SK-N-SH treated with all-trans-retinoic acid at 6 μM for 48 hours (cell line): ENCODE measurements around the gene EXOC3.

ENCODE experiments used
- ATAC-seq: fragments of 200-7000 bp; cut with Tn5 transposase; 3 replicates; pipeline ENCODE4 v1.9.1; 2020; ENCODE audit warnings: mild to moderate bottlenecking, moderate library complexity
- BACH2 ChIP-seq: fragments of 250-450 bp; sonication (Bioruptor Pico); IDR thresholded peaks from 2 replicates; pipeline ENCODE4 v1.9.0; 2021; ENCODE audit warnings: mild to moderate bottlenecking, borderline replicate concordance
- CSDC2 ChIP-seq: fragments of 250-450 bp; sonication (Bioruptor Pico); IDR thresholded peaks from 2 replicates; pipeline ENCODE4 v1.5.0; 2020; ENCODE audit warnings: mild to moderate bottlenecking, moderate library complexity
- GLIS3 ChIP-seq: fragments of 250-450 bp; sonication (Bioruptor Pico); IDR thresholded peaks from 2 replicates; pipeline ENCODE4 v1.5.0; 2020; ENCODE audit warnings: mild to moderate bottlenecking, moderate library complexity
- OSR1 ChIP-seq: fragments of 250-450 bp; sonication (Bioruptor Pico); IDR thresholded peaks from 2 replicates; pipeline ENCODE4 v1.8.0; 2022; ENCODE audit warnings: moderate library complexity, mild to moderate bottlenecking, inconsistent platforms
- PPARA ChIP-seq: fragments of 250-450 bp; sonication (Bioruptor Pico); IDR thresholded peaks from 2 replicates; pipeline ENCODE4 v1.5.0; 2020; ENCODE audit warnings: mild to moderate bottlenecking, borderline replicate concordance
- RARB ChIP-seq: fragments of 250-450 bp; sonication (Bioruptor Pico); IDR thresholded peaks from 2 replicates; pipeline ENCODE4 v1.8.0; 2021; ENCODE audit warnings: mild to moderate bottlenecking, moderate library complexity
- TCF4 ChIP-seq: fragments of 250-450 bp; sonication (Bioruptor Pico); IDR thresholded peaks from 2 replicates; pipeline ENCODE4 v1.8.0; 2021; ENCODE audit warnings: mild to moderate bottlenecking, moderate library complexity, borderline replicate concordance
- TOX ChIP-seq: fragments of 250-450 bp; sonication (Bioruptor Pico); IDR thresholded peaks from 2 replicates; pipeline ENCODE4 v1.8.0; 2021; ENCODE audit warnings: mild to moderate bottlenecking, moderate library complexity, borderline replicate concordance
- ZC3H10 ChIP-seq: fragments of 250-450 bp; sonication (Bioruptor Pico); IDR thresholded peaks from 2 replicates; pipeline ENCODE4 v1.5.1; 2021; ENCODE audit warnings: mild to moderate bottlenecking, moderate library complexity
- ZFP3 ChIP-seq: fragments of 250-450 bp; sonication (Bioruptor Pico); IDR thresholded peaks from 2 replicates; pipeline ENCODE4 v1.5.0; 2020; ENCODE audit warnings: mild to moderate bottlenecking, moderate library complexity
- ZFP30 ChIP-seq: fragments of 450-650 bp; formaldehyde crosslinking; IDR thresholded peaks from 2 replicates; pipeline ENCODE4 v1.5.0; 2022; ENCODE audit warnings: mild to moderate bottlenecking, moderate library complexity
- ZNF565 ChIP-seq: fragments of 450-650 bp; formaldehyde crosslinking; conservative IDR thresholded peaks from 2 replicates; pipeline ENCODE4 v1.5.0; 2020; ENCODE audit warnings: low read depth, mild to moderate bottlenecking, moderate library complexity
- ZNF8 ChIP-seq: fragments of 450-650 bp; formaldehyde crosslinking; IDR thresholded peaks from 2 replicates; pipeline ENCODE4 v1.5.0; 2020; ENCODE audit warnings: mild to moderate bottlenecking, moderate library complexity
- TF ChIP-seq, protein P1 (sequence below): fragments of 250-450 bp; sonication (Bioruptor Pico); IDR thresholded peaks from 2 replicates; pipeline ENCODE4 v1.5.1; 2020; ENCODE audit warnings: low read depth, mild to moderate bottlenecking, moderate library complexity
- TF ChIP-seq, protein P2 (sequence below): fragments of 250-450 bp; sonication (Bioruptor Pico); IDR thresholded peaks from 2 replicates; pipeline ENCODE4 v1.8.0; 2021; ENCODE audit warnings: low read depth, mild to moderate bottlenecking, moderate library complexity, borderline replicate concordance
- TF ChIP-seq, protein P3 (sequence below): fragments of 250-450 bp; sonication (Bioruptor Pico); IDR thresholded peaks from 2 replicates; pipeline ENCODE4 v1.8.0; 2020; ENCODE audit warnings: mild to moderate bottlenecking, moderate library complexity, borderline replicate concordance
- TF ChIP-seq, protein P4 (sequence below): fragments of 250-450 bp; sonication (Bioruptor Pico); IDR thresholded peaks from 2 replicates; pipeline ENCODE4 v1.5.0; 2020; ENCODE audit warnings: mild to moderate bottlenecking, moderate library complexity
- TF ChIP-seq, protein P5 (sequence below): fragments of 250-450 bp; sonication (Bioruptor Pico); IDR thresholded peaks from 2 replicates; pipeline ENCODE4 v1.5.1; 2021; ENCODE audit warnings: mild to moderate bottlenecking, moderate library complexity

The EXOC3 gene

DNA sequence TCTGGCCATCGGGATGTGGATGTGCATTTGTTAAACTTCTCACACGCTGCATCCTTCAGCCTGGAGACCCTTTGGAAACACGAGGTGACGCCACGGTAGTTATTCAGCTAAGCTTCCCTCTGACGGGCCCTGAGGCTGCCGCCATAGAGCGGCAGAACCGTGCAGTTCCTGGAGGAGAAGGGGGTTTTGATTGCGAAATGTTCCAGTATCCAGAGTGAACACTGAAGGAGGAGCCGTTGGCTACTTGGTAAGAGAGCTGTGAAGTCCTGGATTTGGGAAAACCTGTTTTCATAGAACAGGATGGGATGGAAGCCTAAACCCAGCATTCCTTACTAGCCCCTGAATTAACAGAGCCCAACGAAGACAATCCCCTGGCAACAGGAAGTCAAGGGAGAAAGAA lies 23.0 kb upstream of the EXOC3 start:
- TF ChIP-seq, protein P1, sequence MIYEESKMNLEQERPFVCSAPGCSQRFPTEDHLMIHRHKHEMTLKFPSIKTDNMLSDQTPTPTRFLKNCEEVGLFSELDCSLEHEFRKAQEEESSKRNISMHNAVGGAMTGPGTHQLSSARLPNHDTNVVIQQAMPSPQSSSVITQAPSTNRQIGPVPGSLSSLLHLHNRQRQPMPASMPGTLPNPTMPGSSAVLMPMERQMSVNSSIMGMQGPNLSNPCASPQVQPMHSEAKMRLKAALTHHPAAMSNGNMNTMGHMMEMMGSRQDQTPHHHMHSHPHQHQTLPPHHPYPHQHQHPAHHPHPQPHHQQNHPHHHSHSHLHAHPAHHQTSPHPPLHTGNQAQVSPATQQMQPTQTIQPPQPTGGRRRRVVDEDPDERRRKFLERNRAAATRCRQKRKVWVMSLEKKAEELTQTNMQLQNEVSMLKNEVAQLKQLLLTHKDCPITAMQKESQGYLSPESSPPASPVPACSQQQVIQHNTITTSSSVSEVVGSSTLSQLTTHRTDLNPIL: no peak
- TF ChIP-seq CSDC2 (CRISPR knock-in tag) (no peak), TCF4 (CRISPR knock-in tag) (no peak)
- TF ChIP-seq, protein P2, sequence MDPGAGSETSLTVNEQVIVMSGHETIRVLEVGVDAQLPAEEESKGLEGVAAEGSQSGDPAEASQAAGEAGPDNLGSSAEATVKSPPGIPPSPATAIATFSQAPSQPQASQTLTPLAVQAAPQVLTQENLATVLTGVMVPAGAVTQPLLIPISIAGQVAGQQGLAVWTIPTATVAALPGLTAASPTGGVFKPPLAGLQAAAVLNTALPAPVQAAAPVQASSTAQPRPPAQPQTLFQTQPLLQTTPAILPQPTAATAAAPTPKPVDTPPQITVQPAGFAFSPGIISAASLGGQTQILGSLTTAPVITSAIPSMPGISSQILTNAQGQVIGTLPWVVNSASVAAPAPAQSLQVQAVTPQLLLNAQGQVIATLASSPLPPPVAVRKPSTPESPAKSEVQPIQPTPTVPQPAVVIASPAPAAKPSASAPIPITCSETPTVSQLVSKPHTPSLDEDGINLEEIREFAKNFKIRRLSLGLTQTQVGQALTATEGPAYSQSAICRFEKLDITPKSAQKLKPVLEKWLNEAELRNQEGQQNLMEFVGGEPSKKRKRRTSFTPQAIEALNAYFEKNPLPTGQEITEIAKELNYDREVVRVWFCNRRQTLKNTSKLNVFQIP (CRISPR knock-in tag): no peak
- ATAC-seq: no peak

DNA sequence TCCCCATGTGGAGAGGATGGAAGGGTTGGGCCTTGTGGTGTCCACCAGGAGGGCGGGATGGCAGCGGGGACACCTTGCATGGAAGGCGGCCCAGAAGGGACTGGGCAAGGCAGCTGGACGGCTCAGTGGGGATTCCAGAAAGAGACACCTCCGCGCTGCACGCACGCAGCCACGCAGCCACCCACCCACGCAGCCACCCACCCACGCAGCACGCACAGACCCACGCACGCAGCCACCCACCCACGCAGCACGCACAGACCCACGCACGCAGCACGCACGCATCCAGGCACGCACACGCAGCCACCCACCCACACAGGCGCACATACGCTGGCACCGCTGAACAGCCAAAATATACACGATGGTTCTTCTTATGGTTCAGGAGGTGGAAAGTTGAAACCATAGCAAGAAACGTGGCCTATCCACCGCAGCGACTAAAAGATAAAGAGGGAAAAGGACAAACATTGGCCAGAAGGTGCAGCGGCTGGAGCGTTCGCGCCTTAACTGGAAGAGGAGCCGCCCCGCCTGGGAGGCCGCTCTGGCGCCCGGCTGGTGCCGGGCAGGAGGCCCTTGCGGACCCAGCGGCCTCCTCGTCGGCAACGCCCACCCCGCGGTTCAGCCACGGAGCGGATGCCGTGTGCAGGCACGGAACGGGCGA lies 22.2 kb upstream of the EXOC3 start:
- no peak for ATAC-seq
- no peak for TF ChIP-seq ZNF565 (CRISPR knock-in tag)
- TF ChIP-seq RARB (CRISPR knock-in tag): no peak
- no peak for TF ChIP-seq ZFP30
- TF ChIP-seq TOX (CRISPR knock-in tag): no peak
- TF ChIP-seq TCF4 (CRISPR knock-in tag): no peak
- TF ChIP-seq, protein P3, sequence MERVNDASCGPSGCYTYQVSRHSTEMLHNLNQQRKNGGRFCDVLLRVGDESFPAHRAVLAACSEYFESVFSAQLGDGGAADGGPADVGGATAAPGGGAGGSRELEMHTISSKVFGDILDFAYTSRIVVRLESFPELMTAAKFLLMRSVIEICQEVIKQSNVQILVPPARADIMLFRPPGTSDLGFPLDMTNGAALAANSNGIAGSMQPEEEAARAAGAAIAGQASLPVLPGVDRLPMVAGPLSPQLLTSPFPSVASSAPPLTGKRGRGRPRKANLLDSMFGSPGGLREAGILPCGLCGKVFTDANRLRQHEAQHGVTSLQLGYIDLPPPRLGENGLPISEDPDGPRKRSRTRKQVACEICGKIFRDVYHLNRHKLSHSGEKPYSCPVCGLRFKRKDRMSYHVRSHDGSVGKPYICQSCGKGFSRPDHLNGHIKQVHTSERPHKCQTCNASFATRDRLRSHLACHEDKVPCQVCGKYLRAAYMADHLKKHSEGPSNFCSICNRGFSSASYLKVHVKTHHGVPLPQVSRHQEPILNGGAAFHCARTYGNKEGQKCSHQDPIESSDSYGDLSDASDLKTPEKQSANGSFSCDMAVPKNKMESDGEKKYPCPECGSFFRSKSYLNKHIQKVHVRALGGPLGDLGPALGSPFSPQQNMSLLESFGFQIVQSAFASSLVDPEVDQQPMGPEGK (CRISPR knock-in tag): no peak
- TF ChIP-seq OSR1 (CRISPR knock-in tag): no peak
- TF ChIP-seq, protein P2 (CRISPR knock-in tag): no peak
- TF ChIP-seq, protein P4, sequence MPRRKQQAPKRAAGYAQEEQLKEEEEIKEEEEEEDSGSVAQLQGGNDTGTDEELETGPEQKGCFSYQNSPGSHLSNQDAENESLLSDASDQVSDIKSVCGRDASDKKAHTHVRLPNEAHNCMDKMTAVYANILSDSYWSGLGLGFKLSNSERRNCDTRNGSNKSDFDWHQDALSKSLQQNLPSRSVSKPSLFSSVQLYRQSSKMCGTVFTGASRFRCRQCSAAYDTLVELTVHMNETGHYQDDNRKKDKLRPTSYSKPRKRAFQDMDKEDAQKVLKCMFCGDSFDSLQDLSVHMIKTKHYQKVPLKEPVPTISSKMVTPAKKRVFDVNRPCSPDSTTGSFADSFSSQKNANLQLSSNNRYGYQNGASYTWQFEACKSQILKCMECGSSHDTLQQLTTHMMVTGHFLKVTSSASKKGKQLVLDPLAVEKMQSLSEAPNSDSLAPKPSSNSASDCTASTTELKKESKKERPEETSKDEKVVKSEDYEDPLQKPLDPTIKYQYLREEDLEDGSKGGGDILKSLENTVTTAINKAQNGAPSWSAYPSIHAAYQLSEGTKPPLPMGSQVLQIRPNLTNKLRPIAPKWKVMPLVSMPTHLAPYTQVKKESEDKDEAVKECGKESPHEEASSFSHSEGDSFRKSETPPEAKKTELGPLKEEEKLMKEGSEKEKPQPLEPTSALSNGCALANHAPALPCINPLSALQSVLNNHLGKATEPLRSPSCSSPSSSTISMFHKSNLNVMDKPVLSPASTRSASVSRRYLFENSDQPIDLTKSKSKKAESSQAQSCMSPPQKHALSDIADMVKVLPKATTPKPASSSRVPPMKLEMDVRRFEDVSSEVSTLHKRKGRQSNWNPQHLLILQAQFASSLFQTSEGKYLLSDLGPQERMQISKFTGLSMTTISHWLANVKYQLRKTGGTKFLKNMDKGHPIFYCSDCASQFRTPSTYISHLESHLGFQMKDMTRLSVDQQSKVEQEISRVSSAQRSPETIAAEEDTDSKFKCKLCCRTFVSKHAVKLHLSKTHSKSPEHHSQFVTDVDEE (CRISPR knock-in tag): no peak
- TF ChIP-seq ZNF8: no peak
- TF ChIP-seq GLIS3 (CRISPR knock-in tag): no peak
- no peak for TF ChIP-seq CSDC2 (CRISPR knock-in tag)
- TF ChIP-seq BACH2 (CRISPR knock-in tag): no peak
- TF ChIP-seq PPARA (CRISPR knock-in tag): no peak
- TF ChIP-seq ZFP3: no peak
- TF ChIP-seq, protein P5, sequence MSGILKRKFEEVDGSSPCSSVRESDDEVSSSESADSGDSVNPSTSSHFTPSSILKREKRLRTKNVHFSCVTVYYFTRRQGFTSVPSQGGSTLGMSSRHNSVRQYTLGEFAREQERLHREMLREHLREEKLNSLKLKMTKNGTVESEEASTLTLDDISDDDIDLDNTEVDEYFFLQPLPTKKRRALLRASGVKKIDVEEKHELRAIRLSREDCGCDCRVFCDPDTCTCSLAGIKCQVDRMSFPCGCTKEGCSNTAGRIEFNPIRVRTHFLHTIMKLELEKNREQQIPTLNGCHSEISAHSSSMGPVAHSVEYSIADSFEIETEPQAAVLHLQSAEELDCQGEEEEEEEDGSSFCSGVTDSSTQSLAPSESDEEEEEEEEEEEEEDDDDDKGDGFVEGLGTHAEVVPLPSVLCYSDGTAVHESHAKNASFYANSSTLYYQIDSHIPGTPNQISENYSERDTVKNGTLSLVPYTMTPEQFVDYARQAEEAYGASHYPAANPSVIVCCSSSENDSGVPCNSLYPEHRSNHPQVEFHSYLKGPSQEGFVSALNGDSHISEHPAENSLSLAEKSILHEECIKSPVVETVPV (CRISPR knock-in tag): no peak
- no peak for TF ChIP-seq ZC3H10 (CRISPR knock-in tag)
- TF ChIP-seq, protein P1: no peak
